HEK293 (cell line): Measurements from ENCODE around the gene OSTM1.

Experiments used
- CTCF ChIA-PET: fragments of 350-600 bp; formaldehyde crosslinking; extraction: SDS; loops from one replicate; lab custom pipeline; 2021; ENCODE audit warnings: antibody characterized with exemption; lab: Yijun Ruan, JAX
- POLR2A ChIA-PET: fragments of 300-600 bp; formaldehyde crosslinking; extraction: SDS; loops from one replicate; lab custom pipeline; 2020; ENCODE audit warnings: antibody characterized with exemption, inconsistent platforms; lab: Yijun Ruan, JAX
- H3K27ac ChIP-seq: fragments of 200-500 bp; sonication (Bioruptor generic); 2 replicates; pipeline ENCODE4 v1.5.1; 2014; ENCODE audit warnings: low read depth, low read length, control low read depth, inconsistent platforms; ENCODE audit errors: extremely low read depth
- H3K36me3 ChIP-seq, 2 experiments: fragments of 200-500 bp in 1 of 2; sonication (Bioruptor generic) in 1 of 2; 1 replicate in 1 of 2; 2 replicates in 1 of 2; pipeline ENCODE4 v1.5.1; 2014 to 2017; ENCODE audit warnings: inconsistent platforms in 2 of 2, low read length in 2 of 2; ENCODE audit not compliant: control insufficient read depth in 2 of 2, insufficient read depth in 1 of 2
- H3K4me1 ChIP-seq: fragments of 200-500 bp; sonication (Bioruptor generic); 2 replicates; pipeline ENCODE4 v1.5.1; 2014; ENCODE audit warnings: mild to moderate bottlenecking, low read length, inconsistent platforms; ENCODE audit not compliant: control insufficient read depth, insufficient read depth
- H3K4me3 ChIP-seq: 2 replicates; pipeline ENCODE4 v1.5.1; 2011; ENCODE audit warnings: low read depth, mild to moderate bottlenecking, control low read depth, low read length, moderate library complexity
- H3K9me3 ChIP-seq: fragments of 200-500 bp; sonication (Bioruptor generic); 2 replicates; pipeline ENCODE4 v1.5.1; 2014; ENCODE audit warnings: low read depth, low read length, inconsistent platforms; ENCODE audit not compliant: control insufficient read depth, insufficient read depth
- GFI1B ChIP-seq: fragments of 450-650 bp; formaldehyde crosslinking; IDR thresholded peaks from 2 replicates; pipeline ENCODE4 v1.5.1; 2016; ENCODE audit warnings: missing biosample characterization, missing genetic modification characterization
- HOXA7 ChIP-seq: sonication (generic); formaldehyde crosslinking; IDR thresholded peaks from 2 replicates; pipeline ENCODE4 v1.8.1; 2022; ENCODE audit warnings: missing genetic modification reagents, borderline replicate concordance
- KLF16 ChIP-seq: fragments of 450-650 bp; formaldehyde crosslinking; IDR thresholded peaks from 2 replicates; pipeline ENCODE4 v1.5.1; 2017; ENCODE audit warnings: missing biosample characterization, missing genetic modification characterization
- KLF9 ChIP-seq: fragments of 450-650 bp; formaldehyde crosslinking; IDR thresholded peaks from 2 replicates; pipeline ENCODE4 v1.5.1; 2016; ENCODE audit warnings: missing biosample characterization, missing genetic modification characterization, low read depth
- ZNF10 ChIP-seq: fragments of 450-650 bp; formaldehyde crosslinking; IDR thresholded peaks from 2 replicates; pipeline ENCODE4 v1.5.1; 2017; ENCODE audit warnings: missing biosample characterization, missing genetic modification characterization
- ZNF140 ChIP-seq: fragments of 450-650 bp; formaldehyde crosslinking; IDR thresholded peaks from 2 replicates; pipeline ENCODE4 v1.5.1; 2016; ENCODE audit warnings: missing biosample characterization, missing genetic modification characterization
- ZNF174 ChIP-seq: fragments of 450-650 bp; formaldehyde crosslinking; IDR thresholded peaks from 2 replicates; pipeline ENCODE4 v1.5.0; 2017; ENCODE audit warnings: missing biosample characterization, mild to moderate bottlenecking, missing genetic modification characterization
- ZNF311 ChIP-seq: fragments of 450-650 bp; formaldehyde crosslinking; IDR thresholded peaks from 2 replicates; pipeline ENCODE4 v1.5.1; 2017; ENCODE audit warnings: missing biosample characterization, missing genetic modification characterization, borderline replicate concordance
- ZNF473 ChIP-seq: fragments of 450-650 bp; formaldehyde crosslinking; IDR thresholded peaks from 2 replicates; pipeline ENCODE4 v1.5.1; 2017; ENCODE audit warnings: missing biosample characterization, missing genetic modification characterization
- ZNF555 ChIP-seq: fragments of 450-650 bp; formaldehyde crosslinking; conservative IDR thresholded peaks from 2 replicates; pipeline ENCODE4 v1.5.1; 2017; ENCODE audit warnings: missing biosample characterization, mild to moderate bottlenecking, missing genetic modification characterization, inconsistent platforms
- ZNF596 ChIP-seq: fragments of 450-650 bp; IDR thresholded peaks from 2 replicates; pipeline ENCODE4 v1.5.0; 2018; ENCODE audit warnings: missing biosample characterization, mild to moderate bottlenecking, missing genetic modification characterization, moderate library complexity
- ZNF623 ChIP-seq: fragments of 450-650 bp; formaldehyde crosslinking; IDR thresholded peaks from 2 replicates; pipeline ENCODE4 v1.5.1; 2016; ENCODE audit warnings: missing biosample characterization, missing genetic modification characterization
- ZNF791 ChIP-seq: fragments of 450-650 bp; formaldehyde crosslinking; IDR thresholded peaks from 2 replicates; pipeline ENCODE4 v1.5.1; 2016; ENCODE audit warnings: missing biosample characterization, missing genetic modification characterization
- ZNF843 ChIP-seq: fragments of 450-650 bp; formaldehyde crosslinking; IDR thresholded peaks from 2 replicates; pipeline ENCODE4 v1.5.1; 2016; ENCODE audit warnings: missing biosample characterization, missing genetic modification characterization
- TF ChIP-seq, protein P1 (sequence below): fragments of 450-650 bp; formaldehyde crosslinking; IDR thresholded peaks from 2 replicates; pipeline ENCODE4 v1.5.1; 2016; ENCODE audit warnings: missing biosample characterization, missing genetic modification characterization
- TF ChIP-seq, protein P2 (sequence below): fragments of 450-650 bp; formaldehyde crosslinking; optimal IDR thresholded peaks from 2 replicates; pipeline ENCODE3; 2016; ENCODE audit warnings: missing biosample characterization, mild to moderate bottlenecking, missing genetic modification characterization
- TF ChIP-seq, protein P3 (sequence below): fragments of 450-650 bp; formaldehyde crosslinking; IDR thresholded peaks from 2 replicates; pipeline ENCODE4 v1.5.1; 2016; ENCODE audit warnings: missing biosample characterization, missing genetic modification characterization, low read depth
- TF ChIP-seq, protein P4 (sequence below): fragments of 450-650 bp; formaldehyde crosslinking; IDR thresholded peaks from 2 replicates; pipeline ENCODE4 v1.5.1; 2016; ENCODE audit warnings: missing biosample characterization, missing genetic modification characterization
- TF ChIP-seq, protein P5 (sequence below): fragments of 450-650 bp; formaldehyde crosslinking; IDR thresholded peaks from 2 replicates; pipeline ENCODE4 v1.5.0; 2017; ENCODE audit warnings: missing biosample characterization, missing genetic modification characterization, borderline replicate concordance
- TF ChIP-seq, protein P6 (sequence below): fragments of 450-650 bp; formaldehyde crosslinking; IDR thresholded peaks from 2 replicates; pipeline ENCODE4 v1.5.1; 2016; ENCODE audit warnings: missing biosample characterization, missing genetic modification characterization
- TF ChIP-seq, protein P7 (sequence below): fragments of 450-650 bp; IDR thresholded peaks from 2 replicates; pipeline ENCODE4 v1.5.1; 2018; ENCODE audit warnings: missing biosample characterization, missing genetic modification characterization

Gene OSTM1

DNA sequence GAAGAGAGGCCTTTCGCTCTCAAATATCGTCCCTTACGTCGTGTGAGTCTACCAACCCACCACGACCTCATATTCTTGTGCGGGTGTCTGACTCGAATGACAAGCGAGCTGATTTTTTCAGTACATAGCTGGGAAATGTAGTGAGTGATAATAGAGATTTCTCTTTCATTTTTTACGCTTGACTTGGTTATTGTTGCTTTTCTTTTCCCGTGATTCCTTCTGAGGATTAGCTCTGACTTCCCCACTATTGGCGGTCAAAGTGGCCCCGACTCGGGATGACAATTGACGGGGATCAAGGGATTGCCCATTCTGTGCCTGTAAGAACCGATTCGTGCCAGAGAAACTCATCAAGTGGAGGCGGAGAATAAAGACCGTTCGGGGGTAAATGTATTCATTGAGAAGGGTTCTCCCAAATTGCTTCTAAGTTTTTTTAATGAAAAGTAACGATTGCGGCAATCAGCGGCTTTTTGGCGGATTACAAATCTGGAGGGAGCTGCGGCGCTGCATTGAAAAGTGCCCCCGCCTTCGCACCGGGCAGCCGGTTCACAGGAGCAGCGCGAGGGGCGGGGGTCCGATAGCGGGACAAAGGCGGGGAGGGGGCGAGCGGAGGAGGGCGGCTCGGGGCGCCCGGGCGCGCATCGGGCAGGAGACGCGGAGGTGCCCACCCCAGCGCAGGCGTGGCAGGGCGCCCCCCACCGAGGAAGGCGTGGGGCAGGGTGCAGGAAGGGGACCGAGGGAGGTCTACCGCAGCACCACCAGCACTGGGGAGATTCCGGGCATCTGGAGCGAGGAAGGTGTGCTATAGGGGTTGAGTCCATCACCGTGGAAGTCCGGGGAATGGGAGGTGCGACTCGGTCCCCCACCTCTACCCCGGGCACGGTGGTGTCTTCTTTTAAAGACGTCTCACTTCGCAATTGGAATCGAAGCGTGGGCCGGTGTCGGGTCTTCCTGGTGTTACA, 44.5 kb upstream of the OSTM1 start:
- Histone ChIP-seq H3K4me1 (no peaks in the 10 kb centered on the region), H3K36me3 (no peaks in the 10 kb centered on the region), H3K9me3 (no peaks in the 10 kb centered on the region), H3K27ac (no peak overlapping the region), H3K4me3 (no peak overlapping the region)
- CTCF ChIA-PET = interaction anchor here (0.7 kb wide), 1 partner anchor 58 kb away, joined by 3 read pairs; no protein-coding TSS in a partner anchor
- TF ChIP-seq ZNF623 (tag by site-specific recombination) (no peak), ZNF174 (tag by site-specific recombination) (no peak), ZNF555 (no peak), ZNF791 (tag by site-specific recombination) (no peak), ZNF140 (tag by site-specific recombination) (no peak), ZNF10 (tag by site-specific recombination) (no peak)
- TF ChIP-seq, protein P1, sequence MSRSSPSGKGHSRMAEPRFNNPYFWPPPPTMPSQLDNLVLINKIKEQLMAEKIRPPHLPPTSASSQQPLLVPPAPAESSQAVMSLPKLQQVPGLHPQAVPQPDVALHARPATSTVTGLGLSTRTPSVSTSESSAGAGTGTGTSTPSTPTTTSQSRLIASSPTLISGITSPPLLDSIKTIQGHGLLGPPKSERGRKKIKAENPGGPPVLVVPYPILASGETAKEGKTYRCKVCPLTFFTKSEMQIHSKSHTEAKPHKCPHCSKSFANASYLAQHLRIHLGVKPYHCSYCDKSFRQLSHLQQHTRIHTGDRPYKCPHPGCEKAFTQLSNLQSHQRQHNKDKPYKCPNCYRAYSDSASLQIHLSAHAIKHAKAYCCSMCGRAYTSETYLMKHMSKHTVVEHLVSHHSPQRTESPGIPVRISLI = no peak
- TF ChIP-seq, protein P2, sequence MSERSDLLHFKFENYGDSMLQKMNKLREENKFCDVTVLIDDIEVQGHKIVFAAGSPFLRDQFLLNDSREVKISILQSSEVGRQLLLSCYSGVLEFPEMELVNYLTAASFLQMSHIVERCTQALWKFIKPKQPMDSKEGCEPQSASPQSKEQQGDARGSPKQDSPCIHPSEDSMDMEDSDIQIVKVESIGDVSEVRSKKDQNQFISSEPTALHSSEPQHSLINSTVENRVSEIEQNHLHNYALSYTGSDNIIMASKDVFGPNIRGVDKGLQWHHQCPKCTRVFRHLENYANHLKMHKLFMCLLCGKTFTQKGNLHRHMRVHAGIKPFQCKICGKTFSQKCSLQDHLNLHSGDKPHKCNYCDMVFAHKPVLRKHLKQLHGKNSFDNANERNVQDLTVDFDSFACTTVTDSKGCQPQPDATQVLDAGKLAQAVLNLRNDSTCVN = no peak
- TF ChIP-seq, protein P3, sequence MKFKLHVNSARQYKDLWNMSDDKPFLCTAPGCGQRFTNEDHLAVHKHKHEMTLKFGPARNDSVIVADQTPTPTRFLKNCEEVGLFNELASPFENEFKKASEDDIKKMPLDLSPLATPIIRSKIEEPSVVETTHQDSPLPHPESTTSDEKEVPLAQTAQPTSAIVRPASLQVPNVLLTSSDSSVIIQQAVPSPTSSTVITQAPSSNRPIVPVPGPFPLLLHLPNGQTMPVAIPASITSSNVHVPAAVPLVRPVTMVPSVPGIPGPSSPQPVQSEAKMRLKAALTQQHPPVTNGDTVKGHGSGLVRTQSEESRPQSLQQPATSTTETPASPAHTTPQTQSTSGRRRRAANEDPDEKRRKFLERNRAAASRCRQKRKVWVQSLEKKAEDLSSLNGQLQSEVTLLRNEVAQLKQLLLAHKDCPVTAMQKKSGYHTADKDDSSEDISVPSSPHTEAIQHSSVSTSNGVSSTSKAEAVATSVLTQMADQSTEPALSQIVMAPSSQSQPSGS (tag by site-specific recombination) = no peak
- TF ChIP-seq, protein P4, sequence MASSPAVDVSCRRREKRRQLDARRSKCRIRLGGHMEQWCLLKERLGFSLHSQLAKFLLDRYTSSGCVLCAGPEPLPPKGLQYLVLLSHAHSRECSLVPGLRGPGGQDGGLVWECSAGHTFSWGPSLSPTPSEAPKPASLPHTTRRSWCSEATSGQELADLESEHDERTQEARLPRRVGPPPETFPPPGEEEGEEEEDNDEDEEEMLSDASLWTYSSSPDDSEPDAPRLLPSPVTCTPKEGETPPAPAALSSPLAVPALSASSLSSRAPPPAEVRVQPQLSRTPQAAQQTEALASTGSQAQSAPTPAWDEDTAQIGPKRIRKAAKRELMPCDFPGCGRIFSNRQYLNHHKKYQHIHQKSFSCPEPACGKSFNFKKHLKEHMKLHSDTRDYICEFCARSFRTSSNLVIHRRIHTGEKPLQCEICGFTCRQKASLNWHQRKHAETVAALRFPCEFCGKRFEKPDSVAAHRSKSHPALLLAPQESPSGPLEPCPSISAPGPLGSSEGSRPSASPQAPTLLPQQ (tag by site-specific recombination) = no peak
- TF ChIP-seq, protein P5, sequence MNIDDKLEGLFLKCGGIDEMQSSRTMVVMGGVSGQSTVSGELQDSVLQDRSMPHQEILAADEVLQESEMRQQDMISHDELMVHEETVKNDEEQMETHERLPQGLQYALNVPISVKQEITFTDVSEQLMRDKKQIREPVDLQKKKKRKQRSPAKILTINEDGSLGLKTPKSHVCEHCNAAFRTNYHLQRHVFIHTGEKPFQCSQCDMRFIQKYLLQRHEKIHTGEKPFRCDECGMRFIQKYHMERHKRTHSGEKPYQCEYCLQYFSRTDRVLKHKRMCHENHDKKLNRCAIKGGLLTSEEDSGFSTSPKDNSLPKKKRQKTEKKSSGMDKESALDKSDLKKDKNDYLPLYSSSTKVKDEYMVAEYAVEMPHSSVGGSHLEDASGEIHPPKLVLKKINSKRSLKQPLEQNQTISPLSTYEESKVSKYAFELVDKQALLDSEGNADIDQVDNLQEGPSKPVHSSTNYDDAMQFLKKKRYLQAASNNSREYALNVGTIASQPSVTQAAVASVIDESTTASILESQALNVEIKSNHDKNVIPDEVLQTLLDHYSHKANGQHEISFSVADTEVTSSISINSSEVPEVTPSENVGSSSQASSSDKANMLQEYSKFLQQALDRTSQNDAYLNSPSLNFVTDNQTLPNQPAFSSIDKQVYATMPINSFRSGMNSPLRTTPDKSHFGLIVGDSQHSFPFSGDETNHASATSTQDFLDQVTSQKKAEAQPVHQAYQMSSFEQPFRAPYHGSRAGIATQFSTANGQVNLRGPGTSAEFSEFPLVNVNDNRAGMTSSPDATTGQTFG (tag by site-specific recombination) = no peak
- POLR2A ChIA-PET = no interaction called here

DNA sequence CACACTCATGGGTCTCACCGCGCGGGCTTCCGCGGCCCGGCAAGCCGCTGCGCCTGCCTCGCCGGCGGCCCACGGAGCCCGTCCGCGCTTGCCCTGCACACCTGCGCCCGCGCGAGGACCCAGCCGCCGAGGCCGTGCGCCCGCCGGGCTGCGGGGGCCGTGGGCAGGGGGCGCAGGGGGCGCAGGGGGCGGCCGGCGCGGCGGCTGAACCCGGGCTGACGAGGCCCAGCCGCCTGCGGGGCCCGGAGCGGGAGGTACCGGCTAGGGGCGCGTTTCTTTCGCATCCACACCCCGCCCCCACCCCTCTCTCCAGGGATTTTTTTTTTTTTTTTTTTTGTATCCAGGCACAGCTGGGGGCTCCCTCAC, 43.8 kb upstream of the OSTM1 start:
- H3K9me3 ChIP-seq = no peaks in the 10 kb centered on the region
- no peak overlapping the region for H3K4me3 ChIP-seq
- ChIA-PET POLR2A (no interaction called here), CTCF (no interaction called here)
- H3K36me3 ChIP-seq = no peaks in the 10 kb centered on the region
- H3K4me1 ChIP-seq = no peaks in the 10 kb centered on the region
- no peak overlapping the region for H3K27ac ChIP-seq
- TF ChIP-seq KLF16 (tag by site-specific recombination) (no peak), HOXA7 (no peak), KLF9 (tag by site-specific recombination) (no peak), ZNF311 (tag by site-specific recombination) (no peak), GFI1B (no peak), ZNF473 (tag by site-specific recombination) (no peak), ZNF596 (tag by site-specific recombination) (no peak), ZNF843 (tag by site-specific recombination) (no peak)
- TF ChIP-seq, protein P1 = no peak
- TF ChIP-seq, protein P6, sequence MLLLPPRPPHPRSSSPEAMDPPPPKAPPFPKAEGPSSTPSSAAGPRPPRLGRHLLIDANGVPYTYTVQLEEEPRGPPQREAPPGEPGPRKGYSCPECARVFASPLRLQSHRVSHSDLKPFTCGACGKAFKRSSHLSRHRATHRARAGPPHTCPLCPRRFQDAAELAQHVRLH = no peak
- TF ChIP-seq, protein P7, sequence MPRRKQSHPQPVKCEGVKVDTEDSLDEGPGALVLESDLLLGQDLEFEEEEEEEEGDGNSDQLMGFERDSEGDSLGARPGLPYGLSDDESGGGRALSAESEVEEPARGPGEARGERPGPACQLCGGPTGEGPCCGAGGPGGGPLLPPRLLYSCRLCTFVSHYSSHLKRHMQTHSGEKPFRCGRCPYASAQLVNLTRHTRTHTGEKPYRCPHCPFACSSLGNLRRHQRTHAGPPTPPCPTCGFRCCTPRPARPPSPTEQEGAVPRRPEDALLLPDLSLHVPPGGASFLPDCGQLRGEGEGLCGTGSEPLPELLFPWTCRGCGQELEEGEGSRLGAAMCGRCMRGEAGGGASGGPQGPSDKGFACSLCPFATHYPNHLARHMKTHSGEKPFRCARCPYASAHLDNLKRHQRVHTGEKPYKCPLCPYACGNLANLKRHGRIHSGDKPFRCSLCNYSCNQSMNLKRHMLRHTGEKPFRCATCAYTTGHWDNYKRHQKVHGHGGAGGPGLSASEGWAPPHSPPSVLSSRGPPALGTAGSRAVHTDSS (tag by site-specific recombination) = no peak
